Measurements from ENCODE around the gene ARL13A.
"Not testable (repeated sequence)": the region's sequence is repeated elsewhere in the genome, so short reads cannot be mapped to it uniquely, and the experiment has no call there.

Gene ARL13A

DNA sequence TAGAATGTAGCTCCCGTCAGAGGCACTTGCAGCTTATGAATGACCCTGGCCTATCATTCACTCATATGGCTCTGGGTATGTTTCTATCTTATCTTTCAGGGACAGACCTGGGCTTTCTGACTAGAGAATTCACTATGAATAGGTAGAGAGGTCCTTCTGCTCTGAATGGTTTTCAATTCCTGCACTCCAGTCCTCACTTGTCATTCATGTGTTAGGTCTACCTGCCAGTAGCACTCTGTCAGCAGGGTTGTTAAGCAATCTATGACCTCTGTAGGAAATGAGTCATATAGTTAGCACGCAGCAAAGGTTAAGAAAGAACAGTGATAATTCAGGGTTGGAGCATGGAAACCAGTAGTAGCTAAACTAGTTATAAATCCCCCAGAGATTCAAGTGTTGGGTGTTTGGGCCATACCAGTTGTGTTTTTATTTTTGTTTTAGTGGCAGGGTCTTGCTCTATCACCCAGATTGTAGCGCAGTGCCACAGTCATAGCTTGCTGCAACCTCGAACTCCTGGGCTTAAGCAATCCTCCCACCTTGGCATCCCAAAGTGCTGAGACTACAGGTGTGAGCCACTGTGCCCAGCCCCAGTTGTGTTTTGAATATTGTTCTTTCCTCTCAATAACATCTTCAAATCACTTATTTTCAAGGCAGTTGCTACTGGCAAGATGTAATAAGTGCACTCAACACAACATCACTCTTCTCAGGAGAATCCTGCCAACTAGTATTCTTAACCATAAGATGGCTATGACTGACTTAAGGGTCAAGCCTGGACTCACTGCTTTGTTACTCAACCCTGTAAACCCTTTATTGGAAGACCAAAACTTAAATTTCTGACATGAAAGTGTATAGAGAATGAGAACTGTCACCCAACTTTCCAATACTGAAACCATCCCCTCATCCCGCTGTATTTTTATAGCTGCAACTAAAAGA is 25.1 kb downstream of the ARL13A start:
- Histone ChIP-seq H3K9ac (ENCODE audit: low read depth, low read length) (peak overlapping the region; percentile 54), H3K27me3 (ENCODE audit: control insufficient read depth, insufficient read depth, low read length) (no peaks in the 10 kb centered on the region), H3K36me3 (ENCODE audit: insufficient read depth, low read length) (no peaks in the 10 kb centered on the region), H3K4me1 (ENCODE audit: control insufficient read depth, insufficient read depth, low read length) (peaks cover 28% of the 10 kb centered on the region), H3K4me3 (ENCODE audit: low read length) (no peak overlapping the region), H3K4me2 (ENCODE audit: low read length) (peak overlapping the region; percentile 14), H3K9me3 (replicated peaks; ENCODE audit: low read length) (peaks cover 7% of the 10 kb centered on the region)

DNA sequence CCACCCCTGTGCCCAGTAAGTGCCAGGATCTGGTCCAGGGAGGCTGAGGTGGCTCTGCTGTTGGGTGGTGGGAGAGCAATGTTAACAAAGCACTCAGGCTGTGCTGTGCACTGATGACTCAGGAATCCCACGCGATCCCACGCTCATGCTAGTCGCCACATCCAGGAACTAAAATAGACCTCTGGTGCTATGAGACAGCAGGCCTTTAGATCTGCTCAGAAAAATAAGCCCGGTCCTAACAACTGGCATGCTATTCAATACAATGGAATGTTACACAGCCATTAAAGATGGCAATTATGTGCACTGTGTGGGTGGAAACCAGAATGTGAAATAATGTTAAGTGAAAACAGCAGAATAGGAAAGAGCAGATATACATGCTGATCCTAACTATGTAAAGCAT is 26.0 kb downstream of the ARL13A start:
- Histone ChIP-seq H3K27me3 (ENCODE audit: control insufficient read depth, insufficient read depth, low read length) (no peaks in the 10 kb centered on the region), H3K36me3 (ENCODE audit: insufficient read depth, low read length) (no peaks in the 10 kb centered on the region), H3K4me1 (ENCODE audit: control insufficient read depth, insufficient read depth, low read length) (peaks cover 28% of the 10 kb centered on the region), H3K9me3 (replicated peaks; ENCODE audit: low read length) (peaks cover 7% of the 10 kb centered on the region), H3K9ac (ENCODE audit: low read depth, low read length) (peak overlapping the region; percentile 62), H3K4me2 (ENCODE audit: low read length) (peak overlapping the region; percentile 27), H3K4me3 (ENCODE audit: low read length) (no peak overlapping the region)

DNA sequence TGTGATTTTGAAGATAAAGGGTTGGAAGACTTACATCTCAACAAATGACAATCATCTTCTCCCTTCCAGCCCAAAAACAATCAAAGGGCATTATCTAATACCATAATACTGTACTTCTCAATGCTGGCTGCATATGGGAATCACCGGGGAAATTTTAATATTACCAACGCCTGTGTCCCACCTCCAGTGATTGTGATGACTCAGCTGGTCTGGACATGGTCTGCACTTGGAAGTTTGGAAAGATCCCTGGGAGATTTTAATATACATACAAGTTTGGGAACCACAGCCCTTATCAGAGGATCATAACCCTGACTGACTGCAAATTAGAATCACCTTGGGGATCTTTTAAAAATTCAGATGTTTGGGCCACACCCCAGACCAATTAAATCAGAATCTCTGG is 29.9 kb downstream of the ARL13A start:
- H3K9me3 ChIP-seq (replicated peaks; ENCODE audit: low read length) = peaks cover 7% of the 10 kb centered on the region
- no peak overlapping the region for H3K4me3 ChIP-seq (ENCODE audit: low read length)
- H3K9ac ChIP-seq (ENCODE audit: low read depth, low read length) = no peak overlapping the region
- peaks cover 19% of the 10 kb centered on the region for H3K4me1 ChIP-seq (ENCODE audit: control insufficient read depth, insufficient read depth, low read length)
- no peaks in the 10 kb centered on the region for H3K36me3 ChIP-seq (ENCODE audit: insufficient read depth, low read length)
- no peaks in the 10 kb centered on the region for H3K27me3 ChIP-seq (ENCODE audit: control insufficient read depth, insufficient read depth, low read length)
- H3K4me2 ChIP-seq (ENCODE audit: low read length) = no peak overlapping the region

DNA sequence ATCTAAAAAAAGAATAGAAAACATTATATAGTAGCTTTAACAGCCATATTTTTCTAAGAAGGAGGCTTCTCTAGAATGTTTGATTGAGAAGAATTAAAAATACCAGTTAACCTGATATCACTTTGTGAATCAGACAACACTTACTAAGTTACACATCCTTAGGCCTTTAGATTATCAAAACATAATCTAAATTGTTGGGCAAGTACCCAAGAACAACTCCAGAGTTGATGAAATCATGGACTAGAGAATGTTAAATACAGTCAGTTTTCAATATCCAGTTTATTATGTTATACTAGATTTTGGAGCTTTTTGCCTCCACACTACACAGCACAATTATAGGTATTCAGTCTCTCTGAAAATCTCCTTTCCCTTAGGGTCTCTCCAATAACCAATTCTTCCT is 39.6 kb downstream of the ARL13A start:
- peaks cover 12% of the 10 kb centered on the region for H3K4me1 ChIP-seq (ENCODE audit: control insufficient read depth, insufficient read depth, low read length)
- H3K9me3 ChIP-seq (replicated peaks; ENCODE audit: low read length) = no peaks in the 10 kb centered on the region
- H3K36me3 ChIP-seq (ENCODE audit: insufficient read depth, low read length) = peaks cover 4% of the 10 kb centered on the region
- H3K4me3 ChIP-seq (ENCODE audit: low read length) = no peak overlapping the region
- no peak overlapping the region for H3K9ac ChIP-seq (ENCODE audit: low read depth, low read length)
- H3K27me3 ChIP-seq (ENCODE audit: control insufficient read depth, insufficient read depth, low read length) = peaks cover 3% of the 10 kb centered on the region
- no peak overlapping the region for H3K4me2 ChIP-seq (ENCODE audit: low read length)

- H3K27me3 ChIP-seq (ENCODE audit: control insufficient read depth, insufficient read depth, low read length); H3K36me3 ChIP-seq (ENCODE audit: insufficient read depth, low read length); H3K4me2 ChIP-seq (ENCODE audit: low read length); H3K4me3 ChIP-seq (ENCODE audit: low read length); H3K9ac ChIP-seq (ENCODE audit: low read depth, low read length); H3K9me3 ChIP-seq (replicated peaks; ENCODE audit: low read length): not testable (repeated sequence)
- peaks cover 12% of the 10 kb centered on the region for H3K4me1 ChIP-seq (ENCODE audit: control insufficient read depth, insufficient read depth, low read length)
These were observed 42.5 kb downstream of the ARL13A start for GRCh38 chrX:101012031-101012430.

DNA sequence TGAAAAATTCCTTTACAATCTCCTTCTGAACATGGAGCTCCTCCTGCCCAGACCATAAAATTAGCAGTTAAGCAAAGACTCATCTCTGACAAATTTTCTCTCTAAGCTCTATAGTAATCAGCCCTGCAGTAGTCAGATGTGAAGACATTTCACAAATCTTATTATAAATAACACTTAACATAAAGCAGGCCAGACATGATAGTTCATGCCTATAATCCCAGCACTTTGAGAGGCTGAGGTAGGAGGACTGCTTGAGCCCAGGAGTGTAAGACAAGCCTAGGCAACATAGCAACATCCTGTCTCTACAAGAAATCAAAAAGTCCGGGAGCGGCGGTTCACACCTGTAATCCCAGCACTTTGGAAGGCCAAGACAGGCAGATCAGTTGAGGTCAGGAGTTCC is 52.5 kb downstream of the ARL13A start:
- Histone ChIP-seq H3K4me3 (ENCODE audit: low read length) (no peak overlapping the region), H3K4me1 (ENCODE audit: control insufficient read depth, insufficient read depth, low read length) (peaks cover 4% of the 10 kb centered on the region), H3K36me3 (ENCODE audit: insufficient read depth, low read length) (peaks cover 24% of the 10 kb centered on the region), H3K27me3 (ENCODE audit: control insufficient read depth, insufficient read depth, low read length) (no peaks in the 10 kb centered on the region), H3K4me2 (ENCODE audit: low read length) (no peak overlapping the region), H3K9ac (ENCODE audit: low read depth, low read length) (no peak overlapping the region), H3K9me3 (replicated peaks; ENCODE audit: low read length) (no peaks in the 10 kb centered on the region)

DNA sequence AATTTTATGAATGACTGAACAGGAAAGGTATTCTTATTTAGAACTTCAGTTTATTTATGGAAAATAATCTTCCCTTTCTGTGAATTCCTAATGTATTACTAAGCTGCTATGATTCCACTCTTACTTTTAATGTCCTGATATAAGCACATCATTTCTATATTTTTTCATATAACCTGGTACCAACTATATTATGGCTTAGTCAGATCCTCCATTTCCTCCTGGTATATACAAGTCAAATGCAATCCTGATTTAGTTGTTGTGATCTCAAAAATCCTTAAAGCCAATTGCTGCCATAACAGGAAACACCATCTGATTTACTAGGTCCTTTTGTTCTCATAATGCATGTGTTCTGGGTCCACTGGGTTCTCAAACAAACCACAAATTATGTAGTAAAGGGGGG is 55.6 kb downstream of the ARL13A start:
- H3K36me3 ChIP-seq (ENCODE audit: insufficient read depth, low read length) = peaks cover 21% of the 10 kb centered on the region
- H3K4me1 ChIP-seq (ENCODE audit: control insufficient read depth, insufficient read depth, low read length) = peaks cover 4% of the 10 kb centered on the region
- no peak overlapping the region for H3K9ac ChIP-seq (ENCODE audit: low read depth, low read length)

GRCh38 chrX:101028562-101028961 is 59.1 kb downstream of the ARL13A start:
- Histone ChIP-seq H3K4me1 (ENCODE audit: control insufficient read depth, insufficient read depth, low read length) (peaks cover 4% of the 10 kb centered on the region), H3K4me3 (ENCODE audit: low read length) (no peak overlapping the region), H3K9me3 (replicated peaks; ENCODE audit: low read length) (no peaks in the 10 kb centered on the region), H3K27me3 (ENCODE audit: control insufficient read depth, insufficient read depth, low read length) (no peaks in the 10 kb centered on the region), H3K4me2 (ENCODE audit: low read length) (no peak overlapping the region), H3K9ac (ENCODE audit: low read depth, low read length) (no peak overlapping the region), H3K36me3 (ENCODE audit: insufficient read depth, low read length) (no peaks in the 10 kb centered on the region)

More for the DNA sequence above, 55.6 kb downstream of the ARL13A start:
- no peaks in the 10 kb centered on the region for H3K27me3 ChIP-seq (ENCODE audit: control insufficient read depth, insufficient read depth, low read length)
- no peak overlapping the region for H3K4me2 ChIP-seq (ENCODE audit: low read length)
- H3K4me3 ChIP-seq (ENCODE audit: low read length) = no peak overlapping the region
- no peaks in the 10 kb centered on the region for H3K9me3 ChIP-seq (replicated peaks; ENCODE audit: low read length)

DNA sequence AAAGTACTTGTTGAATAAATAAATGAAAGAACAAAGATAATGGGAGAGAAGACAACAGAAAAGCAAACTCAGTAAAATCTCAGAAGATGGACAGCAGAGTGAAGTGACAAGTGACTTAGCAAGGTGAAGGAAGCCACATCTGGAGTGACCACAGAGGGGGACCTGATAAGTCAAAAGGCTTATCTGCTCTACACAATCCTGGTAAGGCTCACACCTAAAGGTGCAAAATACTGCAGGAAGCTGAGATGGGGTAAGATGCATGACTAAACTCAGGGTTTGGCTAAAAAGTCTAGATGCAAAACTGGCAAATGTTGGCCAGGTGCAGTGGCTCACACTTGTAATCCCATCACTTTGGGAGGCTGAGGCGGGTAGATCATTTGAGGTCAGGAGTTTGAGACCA is 60.2 kb downstream of the ARL13A start:
- H3K4me1 ChIP-seq (ENCODE audit: control insufficient read depth, insufficient read depth, low read length) = peaks cover 4% of the 10 kb centered on the region
- H3K27me3 ChIP-seq (ENCODE audit: control insufficient read depth, insufficient read depth, low read length) = no peaks in the 10 kb centered on the region
- H3K9ac ChIP-seq (ENCODE audit: low read depth, low read length) = no peak overlapping the region
- no peaks in the 10 kb centered on the region for H3K9me3 ChIP-seq (replicated peaks; ENCODE audit: low read length)
- H3K36me3 ChIP-seq (ENCODE audit: insufficient read depth, low read length) = no peaks in the 10 kb centered on the region
- H3K4me2 ChIP-seq (ENCODE audit: low read length) = no peak overlapping the region
- H3K4me3 ChIP-seq (ENCODE audit: low read length) = no peak overlapping the region

GRCh38 chrX:101037231-101037630 is 67.7 kb downstream of the ARL13A start:
- Histone ChIP-seq H3K9me3 (replicated peaks; ENCODE audit: low read length) (no peaks in the 10 kb centered on the region), H3K4me3 (ENCODE audit: low read length) (no peak overlapping the region), H3K27me3 (ENCODE audit: control insufficient read depth, insufficient read depth, low read length) (no peaks in the 10 kb centered on the region), H3K4me1 (ENCODE audit: control insufficient read depth, insufficient read depth, low read length) (no peaks in the 10 kb centered on the region), H3K4me2 (ENCODE audit: low read length) (no peak overlapping the region), H3K36me3 (ENCODE audit: insufficient read depth, low read length) (peaks cover 5% of the 10 kb centered on the region), H3K9ac (ENCODE audit: low read depth, low read length) (no peak overlapping the region)

DNA sequence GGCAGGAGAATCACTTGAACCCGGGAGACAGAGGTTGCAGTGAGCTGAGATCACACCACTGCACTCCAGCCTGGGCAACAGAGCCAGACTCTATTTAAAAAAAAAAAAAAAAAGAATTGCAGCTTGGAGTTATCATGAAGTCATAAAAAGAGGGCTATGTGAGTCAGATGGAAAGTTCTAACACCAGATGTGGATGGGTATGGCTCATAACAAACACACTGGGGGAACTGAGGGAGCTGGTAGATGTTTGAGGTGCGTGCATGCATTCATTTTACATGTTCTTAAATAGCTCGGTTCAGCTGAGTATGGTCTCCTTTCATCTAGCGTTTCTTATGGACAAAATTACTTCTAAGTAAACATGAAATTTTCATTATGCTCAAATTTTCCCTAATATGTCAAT is 70.7 kb downstream of the ARL13A start:
- H3K4me1 ChIP-seq (ENCODE audit: control insufficient read depth, insufficient read depth, low read length) = no peaks in the 10 kb centered on the region
- H3K4me2 ChIP-seq (ENCODE audit: low read length) = no peak overlapping the region
- no peak overlapping the region for H3K9ac ChIP-seq (ENCODE audit: low read depth, low read length)
- H3K4me3 ChIP-seq (ENCODE audit: low read length) = no peak overlapping the region
- no peaks in the 10 kb centered on the region for H3K27me3 ChIP-seq (ENCODE audit: control insufficient read depth, insufficient read depth, low read length)
- H3K9me3 ChIP-seq (replicated peaks; ENCODE audit: low read length) = no peaks in the 10 kb centered on the region
- H3K36me3 ChIP-seq (ENCODE audit: insufficient read depth, low read length) = peaks cover 3% of the 10 kb centered on the region
